A549 (cell line): Measurements from ENCODE around the gene IGF2BP3.

ENCODE experiments used
- CTCF ChIP-seq: fragments of >200 bp; sonication (Bioruptor Twin); formaldehyde crosslinking; IDR thresholded peaks from 3 replicates; pipeline ENCODE4 v1.5.1; 2016
- EP300 ChIP-seq, 2 experiments: fragments of >200 bp; sonication (Bioruptor Twin); formaldehyde crosslinking; IDR thresholded peaks; 2 replicates in 1 of 2; 3 replicates in 1 of 2; pipeline ENCODE4 v1.6.1; 2016 to 2017
- FOSB ChIP-seq: fragments of 250-450 bp; sonication (Bioruptor Pico); IDR thresholded peaks from 2 replicates; pipeline ENCODE4 v1.5.0; 2020; ENCODE audit warnings: mild to moderate bottlenecking, moderate library complexity
- HDAC2 ChIP-seq: fragments of 200-600 bp; sonication (generic); IDR thresholded peaks from 2 replicates; pipeline ENCODE4 v1.6.1; 2016
- MAX ChIP-seq: IDR thresholded peaks from 2 replicates; pipeline ENCODE4 v1.6.1; 2012
- NFE2L2 ChIP-seq: fragments of 150-350 bp; conservative IDR thresholded peaks from 2 replicates; pipeline ENCODE4 v1.6.1; 2014; ENCODE audit warnings: low read length
- POLR2A ChIP-seq: IDR thresholded peaks from 2 replicates; pipeline ENCODE4 v1.6.1; 2012; ENCODE audit warnings: mild to moderate bottlenecking, low read length
- POLR2AphosphoS2 ChIP-seq: conservative IDR thresholded peaks from 2 replicates; pipeline ENCODE4 v1.6.1; 2012; ENCODE audit warnings: low read length, improper control_type of control experiment, inconsistent platforms
- RAD21 ChIP-seq, 2 experiments: fragments of >200 bp in 1 of 2; sonication (Bioruptor Twin) in 1 of 2; formaldehyde crosslinking in 1 of 2; IDR thresholded peaks in 1 of 2; conservative IDR thresholded peaks in 1 of 2; 2 replicates in 1 of 2; 3 replicates in 1 of 2; pipeline ENCODE4 v1.6.1; 2012 to 2018; ENCODE audit warnings: inconsistent platforms in 1 of 2
- RARB ChIP-seq: fragments of 250-450 bp; sonication (Bioruptor Pico); IDR thresholded peaks from 2 replicates; pipeline ENCODE4 v1.8.0; 2021; ENCODE audit warnings: mild to moderate bottlenecking, moderate library complexity
- REST ChIP-seq: fragments of 200-600 bp; sonication (generic); IDR thresholded peaks from 2 replicates; pipeline ENCODE4 v1.6.1; 2016; ENCODE audit warnings: antibody characterized with exemption, mild to moderate bottlenecking, moderate library complexity
- RFX5 ChIP-seq: fragments of 450-650 bp; IDR thresholded peaks from 2 replicates; pipeline ENCODE4 v1.7.1; 2014; ENCODE audit warnings: antibody characterized with exemption, mild to moderate bottlenecking, moderate library complexity
- USF2 ChIP-seq: fragments of 450-650 bp; IDR thresholded peaks from 2 replicates; pipeline ENCODE4 v1.6.1; 2014; ENCODE audit warnings: antibody characterized with exemption

GRCh38 chr7:23443974-23444373 is 26.3 kb downstream of the IGF2BP3 start:
- TF ChIP-seq POLR2A = no peak
- no peak for TF ChIP-seq CTCF
- no peak for TF ChIP-seq MAX
- TF ChIP-seq RFX5 = no peak
- no peak for TF ChIP-seq RAD21 (conservative IDR thresholded peaks at IDR 0.05 in 1 of 2, IDR thresholded peaks at IDR 0.05 in 1 of 2)
- no peak for TF ChIP-seq FOSB (CRISPR knock-in tag)
- TF ChIP-seq USF2 = no peak
- TF ChIP-seq REST = no peak
- TF ChIP-seq EP300 (IDR thresholded peaks at IDR 0.05) = no peak
- TF ChIP-seq HDAC2 = no peak
- no peak for TF ChIP-seq NFE2L2
- TF ChIP-seq RARB (CRISPR knock-in tag) = no peak
- no peak for TF ChIP-seq POLR2AphosphoS2
